AG04449 (cell line): ENCODE data around the gene GABRD.

Source experiments
- CTCF ChIA-PET: fragments of 350-600 bp; formaldehyde crosslinking; extraction: SDS; loops from one replicate; lab custom pipeline; 2021; ENCODE audit warnings: antibody characterized with exemption; lab: Yijun Ruan, JAX
- POLR2A ChIA-PET: fragments of 400-600, 350-600 bp; formaldehyde crosslinking; extraction: SDS; loops from one replicate; lab custom pipeline; 2020; ENCODE audit warnings: antibody characterized with exemption, inconsistent platforms; lab: Yijun Ruan, JAX
- DNase-seq: peaks from one replicate; pipeline ENCODE4 v3.0.0-alpha.2; 2010; ENCODE audit warnings: low read depth, low spot score
- H3K4me3 ChIP-seq: 2 replicates; pipeline ENCODE4 v1.5.1; 2011; ENCODE audit warnings: low read depth, mild to moderate bottlenecking, control low read depth, low read length
- TF ChIP-seq, protein P1 (sequence below): IDR thresholded peaks from one replicate; pipeline ENCODE4 v1.5.1; 2011; ENCODE audit warnings: mild to moderate bottlenecking, moderate library complexity, low read length, control low read depth, inconsistent platforms; ENCODE audit not compliant: insufficient read depth; ENCODE audit errors: missing control alignments

GABRD gene

DNA sequence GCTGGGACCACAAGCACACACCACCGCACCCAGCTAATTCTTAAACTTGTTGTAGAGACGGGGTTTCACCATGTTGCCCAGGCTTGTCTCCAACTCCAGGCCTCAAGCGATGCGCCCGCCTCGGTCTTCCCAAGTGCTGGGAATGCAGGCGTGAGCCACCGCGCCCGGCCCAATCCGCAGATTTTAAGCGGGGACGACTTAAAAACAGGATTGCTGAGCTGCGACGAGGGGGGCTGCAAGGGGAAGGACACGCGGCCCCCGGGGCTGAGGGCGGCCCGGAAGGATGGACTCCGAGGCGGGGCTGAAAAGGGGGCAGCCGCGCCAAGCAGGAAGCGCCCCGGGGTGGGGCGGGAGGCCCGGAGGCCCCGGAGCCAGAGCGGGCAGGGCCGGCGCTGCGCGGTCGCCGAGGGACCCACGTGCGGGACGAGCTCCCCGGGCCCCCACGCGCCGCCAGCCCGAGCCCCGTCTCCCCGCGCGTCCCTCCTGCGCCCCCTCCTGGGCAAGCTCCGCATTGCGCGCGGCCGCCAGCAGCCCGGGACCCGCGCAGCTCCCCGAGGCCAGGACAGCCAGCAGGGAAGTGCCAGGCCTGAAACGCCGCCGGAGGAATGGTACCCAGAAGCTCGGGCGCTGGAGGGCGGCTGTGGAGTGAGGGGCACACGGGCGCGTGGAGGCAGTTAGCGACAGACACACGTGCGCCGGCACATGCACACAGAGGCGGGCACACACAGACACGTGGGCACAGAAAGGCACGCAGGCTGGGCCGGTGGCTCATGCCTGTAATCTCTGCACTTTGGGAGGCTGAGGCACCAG is 25.6 kb downstream of the GABRD start:
- CTCF ChIA-PET, result interaction anchor here (0.6 to 3.7 kb wide), 53 partner anchors 8 to 144 kb away, joined by 3 to 46 read pairs (median 4); partner anchors contain the start of genes CALML6 and CFAP74
- no peak for DNase-seq
- H3K4me3 ChIP-seq, result peak overlapping the region; percentile 36

DNA sequence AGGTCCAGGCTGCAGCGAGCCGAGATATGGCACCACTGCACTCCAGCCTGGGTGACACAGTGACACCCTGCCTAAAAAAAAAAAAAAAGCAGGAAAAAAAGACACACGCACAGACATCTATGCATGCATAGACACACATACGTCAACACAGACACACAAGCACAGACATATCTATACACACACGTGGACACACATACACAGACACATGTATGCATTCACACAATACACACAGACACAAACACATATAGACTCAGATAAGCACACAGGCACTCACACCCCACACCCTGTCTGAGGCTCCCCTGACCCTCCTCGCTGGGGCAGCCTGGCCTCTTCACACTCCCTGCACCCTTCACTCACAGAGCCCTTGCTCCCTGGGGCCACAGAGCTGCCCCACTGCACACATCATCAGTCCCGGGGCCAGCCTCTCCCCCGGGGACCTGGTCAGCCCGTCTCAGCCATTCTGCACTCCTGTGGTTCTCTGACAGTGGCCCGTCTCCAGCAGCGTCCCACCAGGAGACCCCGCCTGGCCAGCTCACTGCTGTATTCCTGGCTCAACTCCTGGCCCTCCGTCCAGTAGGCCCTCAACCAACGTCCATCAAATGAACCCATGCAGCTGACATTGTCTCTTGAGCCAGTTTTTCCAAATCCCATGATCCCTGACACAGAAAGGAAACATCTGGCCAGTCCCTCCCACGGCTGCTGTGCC is 26.5 kb downstream of the GABRD start:
- no peak overlapping the region for H3K4me3 ChIP-seq
- TF ChIP-seq, protein P1, sequence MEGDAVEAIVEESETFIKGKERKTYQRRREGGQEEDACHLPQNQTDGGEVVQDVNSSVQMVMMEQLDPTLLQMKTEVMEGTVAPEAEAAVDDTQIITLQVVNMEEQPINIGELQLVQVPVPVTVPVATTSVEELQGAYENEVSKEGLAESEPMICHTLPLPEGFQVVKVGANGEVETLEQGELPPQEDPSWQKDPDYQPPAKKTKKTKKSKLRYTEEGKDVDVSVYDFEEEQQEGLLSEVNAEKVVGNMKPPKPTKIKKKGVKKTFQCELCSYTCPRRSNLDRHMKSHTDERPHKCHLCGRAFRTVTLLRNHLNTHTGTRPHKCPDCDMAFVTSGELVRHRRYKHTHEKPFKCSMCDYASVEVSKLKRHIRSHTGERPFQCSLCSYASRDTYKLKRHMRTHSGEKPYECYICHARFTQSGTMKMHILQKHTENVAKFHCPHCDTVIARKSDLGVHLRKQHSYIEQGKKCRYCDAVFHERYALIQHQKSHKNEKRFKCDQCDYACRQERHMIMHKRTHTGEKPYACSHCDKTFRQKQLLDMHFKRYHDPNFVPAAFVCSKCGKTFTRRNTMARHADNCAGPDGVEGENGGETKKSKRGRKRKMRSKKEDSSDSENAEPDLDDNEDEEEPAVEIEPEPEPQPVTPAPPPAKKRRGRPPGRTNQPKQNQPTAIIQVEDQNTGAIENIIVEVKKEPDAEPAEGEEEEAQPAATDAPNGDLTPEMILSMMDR, result no peak
- DNase-seq, result no peak
- ChIA-PET CTCF (interaction anchor here (0.7 to 3.7 kb wide), 43 partner anchors 7 to 144 kb away, joined by 3 to 46 read pairs (median 5); partner anchors contain the start of gene CALML6), POLR2A (no interaction called here)

More for the DNA sequence above, 25.6 kb downstream of the GABRD start:
- TF ChIP-seq, protein P1, result peak; percentile 93
- POLR2A ChIA-PET, result no interaction called here

DNA sequence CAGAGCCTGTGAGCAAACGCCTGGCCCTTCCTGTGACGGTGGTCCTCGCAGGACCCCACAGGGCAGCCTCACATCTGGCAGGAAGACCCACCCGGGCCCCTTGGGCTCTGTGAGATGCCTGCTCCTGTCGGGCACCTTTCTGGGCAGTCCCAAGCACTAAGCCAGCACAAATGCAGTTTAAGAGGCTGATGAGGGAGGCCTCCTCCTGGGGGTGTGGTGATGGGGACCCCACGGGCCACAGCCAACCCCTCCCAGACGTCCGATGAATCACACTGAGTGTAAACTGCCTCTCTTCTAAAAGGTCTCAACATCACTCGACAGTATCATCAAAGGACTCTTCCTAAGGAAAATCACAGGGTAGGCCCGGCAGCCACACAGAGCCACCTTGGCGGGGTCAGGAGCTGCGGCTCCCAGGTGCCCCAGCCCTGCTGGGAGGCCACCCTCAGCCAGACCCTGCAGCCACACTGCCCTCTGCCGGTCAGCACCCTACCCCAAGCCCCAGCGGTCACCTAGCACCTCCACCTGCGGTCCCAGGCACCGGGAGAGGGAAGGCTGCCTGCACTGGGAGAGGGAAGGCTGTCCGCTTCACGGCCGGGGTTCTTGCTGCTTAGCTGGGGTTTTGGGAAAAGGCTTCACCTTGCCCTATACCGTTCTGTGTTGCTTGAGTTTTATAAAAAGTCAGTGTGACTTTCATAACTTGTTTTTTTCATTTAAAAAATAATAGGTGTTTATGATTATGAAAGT is 27.2 kb downstream of the GABRD start:
- ChIA-PET CTCF (interaction anchor here (0.7 to 3.7 kb wide), 14 partner anchors 9 to 138 kb away, joined by 3 to 46 read pairs (median 6); partner anchors contain the start of gene CALML6), POLR2A (no interaction called here)
- TF ChIP-seq, protein P1, result peak; percentile 63
- H3K4me3 ChIP-seq, result no peak overlapping the region
- no peak for DNase-seq

DNA sequence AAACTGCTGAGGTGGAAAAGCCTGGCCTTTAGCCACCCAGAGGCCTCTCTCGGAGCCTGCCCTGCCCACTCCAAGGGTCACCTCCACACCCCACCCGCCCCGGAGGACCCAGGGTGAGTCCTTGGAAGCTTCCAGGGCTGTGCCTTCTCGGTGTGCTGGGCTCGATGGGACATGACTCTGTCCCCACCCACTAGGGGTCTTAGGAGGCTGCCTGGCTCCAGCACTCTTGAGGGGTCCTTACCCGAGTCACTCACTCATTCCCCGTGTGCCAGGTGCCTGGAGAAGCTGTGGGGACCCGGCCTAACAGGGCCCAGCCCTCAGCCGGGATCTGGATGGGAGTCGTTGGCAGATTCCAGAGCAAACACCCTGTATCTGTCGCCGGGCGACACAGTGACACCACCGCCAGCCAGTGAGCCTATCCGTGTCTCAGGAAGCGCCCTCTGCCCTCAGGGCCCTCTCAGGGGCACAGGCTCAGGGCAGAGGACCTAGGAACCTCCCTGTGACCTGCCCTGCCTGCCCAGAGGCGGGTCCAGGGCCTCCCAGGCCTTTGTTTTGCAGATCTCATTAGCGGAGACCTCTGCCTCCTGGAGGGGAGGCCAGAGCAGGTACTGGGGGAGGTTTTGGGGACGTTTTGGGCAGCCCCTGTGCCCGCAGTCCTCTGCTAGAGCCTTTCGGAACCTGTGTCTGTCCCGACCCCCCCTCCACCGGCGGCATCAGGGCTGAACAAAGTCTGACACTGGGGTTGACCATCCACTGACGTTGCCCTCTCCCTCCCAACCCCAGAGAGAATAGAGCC is 28.0 kb downstream of the GABRD start:
- TF ChIP-seq, protein P1, result no peak
- no peak for DNase-seq
- ChIA-PET CTCF (interaction anchor here (0.9 to 3.7 kb wide), 10 partner anchors 10 to 139 kb away, joined by 3 to 46 read pairs (median 4); partner anchors contain the start of gene CALML6), POLR2A (no interaction called here)
- H3K4me3 ChIP-seq, result no peak overlapping the region

DNA sequence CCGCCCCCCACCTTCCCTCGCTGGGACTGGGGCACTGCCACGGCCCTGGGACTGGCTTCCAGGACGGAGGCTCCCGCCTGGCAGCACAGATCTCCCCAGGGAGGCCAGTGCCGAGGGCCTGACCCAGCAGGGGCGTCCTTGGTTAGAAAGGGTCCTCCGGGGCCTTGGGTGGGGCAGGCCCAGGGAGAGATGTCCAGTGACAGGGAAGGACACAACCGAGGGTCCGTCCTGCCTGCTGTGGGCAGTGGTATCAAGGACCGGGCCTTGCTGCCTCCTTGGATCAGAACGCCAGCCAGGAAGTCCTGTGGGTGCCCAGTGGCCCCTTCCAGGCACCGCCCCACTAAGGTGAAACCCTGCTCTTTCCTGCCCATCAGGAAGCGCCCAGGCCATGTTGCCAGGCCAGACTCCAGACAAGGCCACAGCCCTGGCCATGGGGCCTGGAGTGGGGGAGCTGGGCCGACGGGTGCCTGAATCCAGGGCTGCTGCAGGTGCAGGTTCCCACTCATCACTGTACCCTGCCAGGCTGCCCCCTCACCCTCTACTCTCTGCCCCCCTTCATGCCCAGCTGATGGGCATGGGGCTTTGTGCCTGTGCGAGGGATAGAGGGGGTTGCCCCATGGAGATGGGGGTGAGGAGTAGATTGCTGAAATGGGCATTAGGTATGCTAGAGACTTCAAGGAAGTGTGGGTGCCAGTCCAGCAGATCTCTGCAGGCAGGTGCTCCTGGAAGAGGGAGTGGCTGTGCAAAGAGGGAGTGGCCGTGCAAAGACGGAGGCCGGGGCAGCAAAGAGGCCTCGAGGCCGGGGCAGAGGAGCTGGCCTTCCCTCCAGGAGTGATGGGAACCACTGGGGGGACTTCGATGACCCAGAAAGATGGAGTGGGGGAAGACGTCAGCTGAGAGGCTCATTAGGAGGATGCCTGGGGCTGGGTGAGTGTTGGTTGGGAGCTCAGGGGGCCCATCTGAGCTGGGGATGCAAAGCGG is 28.9 kb downstream of the GABRD start:
- TF ChIP-seq, protein P1, result no peak
- no peak for DNase-seq
- no peak overlapping the region for H3K4me3 ChIP-seq
- POLR2A ChIA-PET, result no interaction called here
- CTCF ChIA-PET, result interaction anchor here (0.9 to 1.4 kb wide), 2 partner anchors 9 to 10 kb away, joined by 3 to 5 read pairs; no protein-coding TSS in a partner anchor
